Left colon (tissue), 2 donors: ENCODE data around the gene IQSEC3. TPM values are rescaled to one million over a fixed set of nuclear protein-coding genes. Genes with fewer than 3 reads are reported as not detected.

Experiments used
- ATAC-seq: fragments of 200-7000 bp; cut with Tn5 transposase; one replicate; pipeline ENCODE4 v1.9.1; 2020; ENCODE audit warnings: mild to moderate bottlenecking, moderate library complexity
- DNase-seq, 2 donors: peaks; one replicate each; pipeline ENCODE4 v3.0.0-alpha.2; 2020
- intact Hi-C, 2 donors: fragments of 100-400 bp; cut with DNase I in 1 of 2; cut with micrococcal nuclease in 1 of 2; formaldehyde crosslinking; loops; one replicate each; pipeline versions ENCODE4 v1.11.2 to v1.14.0; 2022; cut with DNase I, micrococcal nuclease
- total RNA-seq, 2 donors: library from RNA; stranded (reverse); fragmentation: NEBNext Ultra II Directional; extraction: Animal tissue kit (Norgen Biotek cat#: 25700); gene quantifications; one replicate each; pipeline ENCODE4 v1.2.1, GENCODE V29; 2021
- donor health status: DM: no; HTN: no; CAD: no.
- donor health status: DM: yes; HTN: yes; CAD: no.

IQSEC3 gene
- total RNA-seq, 2 donors from 2014 or later, result 0.03 to 0.98 TPM

DNA sequence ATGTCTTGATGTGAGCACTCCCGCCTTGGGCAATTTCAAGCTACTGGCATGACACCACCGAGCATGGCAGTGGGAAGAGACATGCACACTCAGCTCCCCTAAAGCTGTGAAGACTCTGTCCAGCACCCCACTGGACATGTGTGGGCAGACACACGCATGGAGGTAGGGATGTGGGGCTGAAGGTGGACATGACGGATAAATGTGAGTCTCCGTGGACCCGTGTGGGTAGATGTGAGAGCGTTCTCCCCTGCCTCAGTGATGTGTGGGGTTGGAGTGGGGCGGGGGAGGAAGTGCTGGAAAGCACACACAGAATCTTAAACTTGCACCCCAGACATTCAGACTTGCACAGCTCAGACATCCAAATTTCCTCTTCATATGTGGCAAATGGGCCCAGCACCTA is 134.8 kb downstream of the IQSEC3 start:
- intact Hi-C loops, result no loop called here
- DNase-seq (no peak), ATAC-seq (no peak)

- DNase-seq, result no peak
- no peak for ATAC-seq
These were observed 135.6 kb downstream of the IQSEC3 start for GRCh38 chr12:202081-202731.

DNA sequence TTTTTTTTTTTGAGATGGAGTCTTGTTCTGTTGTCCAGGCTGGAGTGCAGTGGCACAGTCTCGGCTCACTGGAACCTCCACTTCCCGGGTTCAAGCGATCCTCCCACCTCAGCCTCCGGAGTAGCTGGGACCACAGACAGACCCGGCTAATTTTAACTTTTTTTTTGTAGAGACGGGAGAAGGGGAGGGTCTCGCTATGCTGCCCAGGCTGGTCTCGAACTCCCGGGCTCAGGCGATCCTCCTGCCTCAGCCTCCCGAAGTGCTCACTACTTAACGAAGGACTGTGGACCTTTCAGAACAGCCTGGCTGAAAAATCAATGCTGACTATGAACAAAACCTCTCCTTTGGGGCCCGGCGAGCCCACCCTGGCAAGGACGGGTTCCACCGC is 136.5 kb downstream of the IQSEC3 start:
- no peak for DNase-seq
- no peak for ATAC-seq
- intact Hi-C loops, result no loop called here

More at GRCh38 chr12:202081-202731, 135.6 kb downstream of the IQSEC3 start:
- intact Hi-C loops, result no loop called here

DNA sequence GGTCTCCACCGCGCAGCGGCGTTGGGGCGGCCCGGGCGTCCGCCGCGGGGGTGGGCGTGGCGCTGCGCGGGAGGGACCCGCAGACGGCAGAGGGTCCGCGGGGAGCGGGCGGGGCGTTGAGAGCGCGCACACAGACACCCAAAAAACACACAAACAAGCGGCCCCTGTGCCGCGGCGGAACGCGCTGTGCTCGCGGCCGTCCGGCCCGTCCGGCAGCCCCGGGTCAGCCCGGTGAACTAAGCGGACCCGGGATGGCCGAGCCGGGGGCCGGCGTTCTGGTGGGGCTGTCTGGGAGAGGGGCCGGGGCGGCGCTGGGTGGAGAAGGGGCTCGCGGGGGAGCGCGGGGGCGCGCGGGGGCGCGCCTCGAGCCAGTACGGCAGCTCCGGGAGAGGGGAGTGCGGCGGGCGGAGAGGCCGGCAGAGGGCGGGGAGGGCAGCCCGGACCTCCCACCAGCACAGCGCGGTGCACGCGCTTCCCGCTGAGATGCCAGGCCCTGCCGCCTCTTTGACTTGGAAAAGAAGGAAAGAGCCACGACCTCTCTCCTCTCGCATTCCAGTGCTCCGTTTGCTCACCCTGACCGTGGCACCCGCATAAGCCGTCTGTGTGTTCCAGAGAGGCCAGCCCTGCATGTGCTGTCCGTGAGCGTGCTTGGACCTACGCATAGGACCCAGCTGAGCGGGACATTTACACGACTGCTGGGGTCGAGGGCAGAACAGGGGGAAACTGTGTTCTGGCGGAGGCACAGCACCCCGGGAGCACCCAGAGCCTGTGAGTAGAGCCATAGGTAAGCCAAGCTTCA is 137.1 kb downstream of the IQSEC3 start:
- intact Hi-C loops, result no loop called here
- DNase-seq, result no peak
- peak; percentile 58 for ATAC-seq

DNA sequence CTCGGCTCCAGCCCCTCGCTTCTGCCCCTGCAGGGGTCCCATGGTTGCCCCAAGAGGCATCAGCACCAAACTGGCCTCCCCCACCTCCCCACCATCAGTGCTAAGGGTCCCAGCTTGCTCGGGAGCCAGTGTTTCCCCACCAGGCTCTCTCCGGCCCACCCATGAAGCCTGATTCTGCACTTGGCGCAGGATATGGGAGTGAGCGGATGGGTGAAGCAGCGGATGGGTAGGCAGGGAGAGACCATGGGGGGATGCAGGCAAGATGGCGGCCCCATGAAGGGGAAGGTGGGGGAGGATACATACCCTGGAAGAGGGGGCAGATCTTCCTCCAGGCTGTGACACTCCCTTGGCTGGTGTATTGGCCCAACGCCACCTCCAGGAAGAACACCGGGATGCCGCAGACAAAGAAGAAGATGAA is 137.7 kb downstream of the IQSEC3 start:
- ATAC-seq, result no peak
- DNase-seq, result no peak
- intact Hi-C loops, result no loop called here

GRCh38 chr12:205026-205425 is 138.5 kb downstream of the IQSEC3 start:
- ATAC-seq, result no peak
- intact Hi-C loops, result no loop called here

GRCh38 chr12:206746-207440 is 140.3 kb downstream of the IQSEC3 start:
- intact Hi-C loops, result no loop called here

More at GRCh38 chr12:205026-205425, 138.5 kb downstream of the IQSEC3 start:
- DNase-seq, result no peak

DNA sequence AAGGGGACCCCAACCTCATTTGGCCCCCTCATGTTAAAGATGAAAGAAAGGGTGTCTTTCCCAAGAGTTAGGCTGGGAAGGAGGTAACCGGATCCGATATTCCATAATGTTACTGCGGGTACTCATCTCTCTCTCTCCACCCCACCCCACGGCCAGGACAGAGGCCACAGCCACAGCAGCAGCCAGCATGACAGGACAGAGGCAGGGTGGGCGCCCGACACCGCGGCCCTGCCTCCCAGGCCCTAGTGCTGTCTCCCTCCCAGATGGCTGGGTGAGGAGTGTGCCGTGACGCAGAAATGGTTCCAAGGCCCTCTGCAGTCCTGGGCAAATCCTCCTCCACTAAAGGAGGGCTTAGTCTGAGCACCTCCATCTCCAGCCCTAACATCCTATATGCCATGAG is 141.2 kb downstream of the IQSEC3 start:
- intact Hi-C loops, result no loop called here
- DNase-seq, result no peak
- no peak for ATAC-seq

More at GRCh38 chr12:206746-207440, 140.3 kb downstream of the IQSEC3 start:
- DNase-seq (no peak), ATAC-seq (no peak)

GRCh38 chr12:208813-209212 is 142.2 kb downstream of the IQSEC3 start:
- DNase-seq (no peak), ATAC-seq (no peak)
- intact Hi-C loops, result no loop called here

GRCh38 chr12:209246-209645 is 142.7 kb downstream of the IQSEC3 start:
- intact Hi-C loops, result no loop called here
- DNase-seq (no peak), ATAC-seq (peak; percentile 26)

- DNase-seq (no peak), ATAC-seq (no peak)
- intact Hi-C loops, result no loop called here
These were observed 143.3 kb downstream of the IQSEC3 start for GRCh38 chr12:209851-210250.

GRCh38 chr12:210277-211141 is 143.9 kb downstream of the IQSEC3 start:
- DNase-seq (no peak), ATAC-seq (peak; percentile 53)
- intact Hi-C loops, result no loop called here

DNA sequence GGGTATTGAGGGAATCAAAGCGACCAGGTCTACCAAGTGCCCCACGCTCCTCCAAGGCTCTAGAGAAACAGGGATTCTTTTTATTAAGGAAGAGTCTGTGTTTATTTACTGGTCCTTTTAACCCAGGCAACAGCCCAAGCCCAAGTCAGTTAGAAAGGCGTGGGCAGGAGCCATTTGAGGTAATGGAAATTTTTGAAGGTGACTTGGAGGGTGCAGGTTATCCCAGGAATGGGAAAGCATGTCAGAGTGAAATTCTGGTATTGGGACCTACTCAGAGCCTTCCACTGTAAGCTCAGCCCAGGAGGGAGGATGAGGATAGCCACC is 144.5 kb downstream of the IQSEC3 start:
- ATAC-seq, result peak; percentile 19
- intact Hi-C loops, result no loop called here
- no peak for DNase-seq

- DNase-seq (no peak), ATAC-seq (no peak)
- intact Hi-C loops, result no loop called here
These were observed 145.3 kb downstream of the IQSEC3 start for GRCh38 chr12:211639-212414.

DNA sequence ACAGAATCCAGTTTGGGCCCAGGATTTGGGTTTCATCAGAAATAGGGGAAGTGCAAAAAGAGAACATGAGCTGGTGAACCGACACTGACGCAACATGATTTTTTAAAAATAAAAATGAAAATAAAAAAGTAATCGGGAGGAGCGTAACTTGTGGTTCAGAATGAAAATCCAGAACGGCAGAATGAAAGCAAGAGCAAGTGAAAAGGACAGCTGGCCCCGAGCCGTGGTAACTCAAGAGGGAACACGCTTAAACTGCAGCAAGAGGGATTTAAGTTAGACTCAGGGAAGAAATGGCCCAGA is 145.8 kb downstream of the IQSEC3 start:
- DNase-seq (no peak), ATAC-seq (no peak)
- intact Hi-C loops, result no loop called here

DNA sequence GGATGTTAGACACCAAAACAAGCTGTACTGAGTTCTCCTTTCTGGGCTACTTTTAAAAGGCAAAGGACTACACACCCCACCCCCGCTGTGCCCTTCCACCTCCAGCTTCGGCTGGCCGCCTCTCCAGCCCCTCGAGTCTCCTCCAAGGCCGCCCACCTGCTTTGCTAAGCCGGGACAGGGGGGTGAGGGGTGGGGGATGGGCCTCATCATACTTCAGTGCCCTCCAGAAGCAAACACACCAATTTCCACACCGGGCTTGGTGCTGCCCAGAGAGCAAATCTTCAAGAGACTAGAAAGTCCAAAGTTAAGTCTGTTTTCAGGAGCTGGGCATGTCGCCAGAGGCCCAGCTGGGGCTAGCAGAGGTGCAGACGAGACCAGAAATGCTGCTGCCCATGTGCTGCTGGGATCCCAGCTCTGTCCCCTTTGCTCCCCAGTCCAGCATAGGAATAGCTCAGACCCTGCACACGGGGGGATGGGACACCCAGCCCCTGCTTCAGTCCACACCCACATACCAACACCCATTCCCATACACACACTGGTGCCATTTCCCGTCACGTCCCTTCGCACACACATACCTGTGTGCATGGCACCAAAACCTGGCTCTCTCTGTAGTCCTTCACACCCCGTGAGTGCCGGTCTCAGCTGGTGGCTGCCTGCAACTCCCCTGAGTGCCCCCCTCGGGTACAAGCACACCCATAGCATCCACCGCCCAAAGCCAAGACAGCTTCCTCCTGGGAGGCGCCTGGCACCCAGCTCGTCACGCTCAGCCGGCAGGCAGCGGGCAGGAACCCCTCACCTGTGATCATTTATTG is 146.4 kb downstream of the IQSEC3 start:
- intact Hi-C loops, result no loop called here

GRCh38 chr12:213527-213932 is 147.0 kb downstream of the IQSEC3 start:
- DNase-seq (no peak), ATAC-seq (peak; percentile 10)
- intact Hi-C loops, result no loop called here

More for the DNA sequence above, 146.4 kb downstream of the IQSEC3 start:
- ATAC-seq (peak; percentile 52), DNase-seq (peak; percentile 47 to 67)
